Endothelial cell of umbilical vein (primary cell): Measurements from ENCODE around the gene PROSER1. TPM values are rescaled to one million over a fixed set of nuclear protein-coding genes. Genes with fewer than 3 reads are reported as not detected.

Source experiments
- BruUV-seq: library from RNA; stranded (reverse); fragments of 400-500 nt; replicated peaks from 2 replicates; lab custom pipeline; 2021; lab: Mats Ljungman, UMichigan
- CTCF ChIA-PET: fragments of 300-600, 350-600 bp; sonication (Branson Sonifier 250); formaldehyde crosslinking; loops from one replicate; lab custom pipeline; 2021; ENCODE audit warnings: antibody characterized with exemption, inconsistent platforms; lab: Charles Lee
- POLR2A ChIA-PET: fragments of 300-600, 350-600 bp; sonication (Branson Sonifier 250); formaldehyde crosslinking; loops from one replicate; lab custom pipeline; 2021; ENCODE audit warnings: antibody characterized with exemption, inconsistent platforms; lab: Charles Lee
- DNase-seq: peaks from one replicate; pipeline ENCODE4 v3.0.0-alpha.2; 2011; ENCODE audit warnings: low read depth, low spot score
- FAIRE-seq: peaks from 2 replicates; lab custom pipeline; 2011; peaks lifted over from hg19 to GRCh38; lab: Jason Lieb, UNC
- H2AFZ ChIP-seq: 2 replicates; pipeline ENCODE4 v1.6.0; 2012; ENCODE audit warnings: low read depth, low read length, control low read depth, inconsistent platforms
- H3K27ac ChIP-seq: 2 replicates; pipeline ENCODE4 v1.5.1; 2011; ENCODE audit warnings: low read depth, mild to moderate bottlenecking, control low read depth, low read length, moderate library complexity; ENCODE audit not compliant: insufficient read depth
- H3K27me3 ChIP-seq, 2 experiments: 2 replicates each; pipeline versions ENCODE4 v1.6.0 to v1.6.1; 2011; ENCODE audit warnings: low read length in 2 of 2, mixed read lengths in 1 of 2; ENCODE audit not compliant: control insufficient read depth in 2 of 2, insufficient read depth in 2 of 2
- H3K36me3 ChIP-seq, 2 experiments: 2 replicates in 1 of 2; 3 replicates in 1 of 2; pipeline ENCODE4 v1.5.1; 2011; ENCODE audit warnings: low read length in 2 of 2, mild to moderate bottlenecking in 1 of 2, moderate library complexity in 1 of 2; ENCODE audit not compliant: control insufficient read depth in 2 of 2, insufficient read depth in 2 of 2; ENCODE audit errors: extremely low read depth in 1 of 2
- H3K4me1 ChIP-seq: 3 replicates; pipeline ENCODE4 v1.5.1; 2011; ENCODE audit warnings: mild to moderate bottlenecking, low read length; ENCODE audit not compliant: control insufficient read depth, insufficient read depth; ENCODE audit errors: extremely low read depth
- H3K4me2 ChIP-seq: 2 replicates; pipeline ENCODE4 v1.6.1; 2011; ENCODE audit warnings: low read length, control low read depth, mixed read lengths; ENCODE audit not compliant: insufficient read depth
- H3K4me3 ChIP-seq, 3 experiments: fragments of 200-600 bp in 1 of 3; sonication (generic), shearing (Covaris generic) in 1 of 3; replicated peaks in 1 of 3; 2 replicates each; pipeline ENCODE4 v1.5.1; 2011 to 2016; ENCODE audit warnings: control low read depth in 3 of 3, low read length in 3 of 3, mild to moderate bottlenecking in 2 of 3, inconsistent platforms in 1 of 3, low read depth in 1 of 3, moderate library complexity in 1 of 3; ENCODE audit not compliant: insufficient read depth in 1 of 3
- H3K79me2 ChIP-seq: 2 replicates; pipeline ENCODE4 v1.6.0; 2012; ENCODE audit warnings: low read length, inconsistent platforms; ENCODE audit not compliant: control insufficient read depth, insufficient read depth
- H3K9ac ChIP-seq: replicated peaks from 2 replicates; pipeline ENCODE3; 2011; ENCODE audit warnings: low read length, control low read depth; ENCODE audit not compliant: insufficient read depth; ENCODE audit errors: extremely low read depth
- H3K9me1 ChIP-seq: replicated peaks from 3 replicates; pipeline ENCODE4 v1.6.0; 2011; ENCODE audit warnings: mild to moderate bottlenecking, low read length; ENCODE audit not compliant: control insufficient read depth, insufficient read depth; ENCODE audit errors: extremely low read depth
- H3K9me3 ChIP-seq: replicated peaks from 2 replicates; pipeline ENCODE4 v1.5.1; 2012; ENCODE audit warnings: low read length, inconsistent platforms; ENCODE audit not compliant: control insufficient read depth, insufficient read depth
- H4K20me1 ChIP-seq: replicated peaks from 2 replicates; pipeline ENCODE3; 2011; ENCODE audit warnings: mild to moderate bottlenecking, low read length; ENCODE audit not compliant: control insufficient read depth, insufficient read depth; ENCODE audit errors: extremely low read depth
- EZH2 ChIP-seq: IDR thresholded peaks from 2 replicates; pipeline ENCODE4 v1.6.1; 2012; ENCODE audit warnings: borderline replicate concordance, low read depth, mild to moderate bottlenecking, moderate library complexity, low read length, inconsistent platforms; ENCODE audit not compliant: severe bottlenecking
- FOS ChIP-seq: IDR thresholded peaks from 2 replicates; pipeline ENCODE4 v1.6.1; 2011; ENCODE audit warnings: mild to moderate bottlenecking, low read length, moderate library complexity, borderline replicate concordance; ENCODE audit not compliant: insufficient read depth
- GATA2 ChIP-seq: IDR thresholded peaks from 2 replicates; pipeline ENCODE4 v1.7.0; 2011; ENCODE audit warnings: low read depth, mild to moderate bottlenecking, moderate library complexity, mixed read lengths, low read length; ENCODE audit not compliant: insufficient read length, insufficient read depth
- JUN ChIP-seq: IDR thresholded peaks from 2 replicates; pipeline ENCODE4 v1.6.1; 2011; ENCODE audit warnings: borderline replicate concordance, low read depth; ENCODE audit not compliant: insufficient read length, insufficient read depth
- MYC ChIP-seq: IDR thresholded peaks from one replicate; pipeline ENCODE4 v1.6.1; 2011; ENCODE audit warnings: mild to moderate bottlenecking, low read depth, low read length
- POLR2A ChIP-seq: IDR thresholded peaks from 2 replicates; pipeline ENCODE4 v1.6.1; 2012; ENCODE audit warnings: low read depth, mild to moderate bottlenecking, control low read depth, low read length
- POLR2AphosphoS5 ChIP-seq: IDR thresholded peaks from 2 replicates; pipeline ENCODE4 v1.6.1; 2012; ENCODE audit warnings: low read depth, mild to moderate bottlenecking, control low read depth, low read length, moderate library complexity; ENCODE audit not compliant: insufficient read depth
- dilution Hi-C: fragments of 300-500 bp; cut with MboI; formaldehyde crosslinking; loops from one replicate; pipeline ENCODE4 v1.15.0; 2019; ENCODE audit warnings: low sequenced_read_pairs; ENCODE audit not compliant: extremely low pct_ligation_motif_present
- intact Hi-C: fragments of 100-400 bp; cut with micrococcal nuclease; formaldehyde crosslinking; loops from one replicate; pipeline ENCODE4 v1.10.0; 2022
- polyA plus RNA-seq, 4 experiments: library from polyadenylated mRNA; depleted of rRNA in 3 of 4; stranded (reverse) in 3 of 4; unstranded in 1 of 4; fragments of >200 nt; gene quantifications; 2 replicates each; pipeline versions ENCODE4 v1.2.1 to v1.2.3, GENCODE V29; 2011 to 2012; ENCODE audit warnings: missing spikeins in 1 of 4
- total RNA-seq: library from RNA; stranded (reverse); gene quantifications from 2 replicates; pipeline ENCODE4 v1.2.3, GENCODE V29; 2021
- TF ChIP-seq, protein P1 (sequence below): IDR thresholded peaks from 2 replicates; pipeline ENCODE4 v1.6.1; 2011; ENCODE audit not compliant: insufficient read depth, insufficient read length
- TF ChIP-seq, protein P2 (sequence below), 2 donors: IDR thresholded peaks; 1 replicate in 1 of 2; 2 replicates in 1 of 2; pipeline ENCODE4 v1.5.1; 2011; ENCODE audit warnings: low read length in 2 of 2, mild to moderate bottlenecking in 2 of 2, moderate library complexity in 2 of 2, control low read depth in 1 of 2, inconsistent platforms in 1 of 2, low read depth in 1 of 2; ENCODE audit not compliant: insufficient read depth in 1 of 2; ENCODE audit errors: extremely low read depth in 1 of 2

The PROSER1 gene
- total and polyA plus RNA-seq, 2 donors (not counting 3 experiments of a cell fraction or from before 2014, with no cell fraction given): 38.3 to 40.4 TPM

- no peaks in the 10 kb centered on the region for H3K4me1 ChIP-seq
- ChIA-PET CTCF (no interaction called here), POLR2A (no interaction called here)
- no peak overlapping the region for H3K4me3 ChIP-seq
- H3K79me2 ChIP-seq: no peaks in the 10 kb centered on the region
- DNase-seq: no peak
- H3K4me2 ChIP-seq: no peak overlapping the region
- no peak overlapping the region for H3K9ac ChIP-seq
- TF ChIP-seq, protein P1, sequence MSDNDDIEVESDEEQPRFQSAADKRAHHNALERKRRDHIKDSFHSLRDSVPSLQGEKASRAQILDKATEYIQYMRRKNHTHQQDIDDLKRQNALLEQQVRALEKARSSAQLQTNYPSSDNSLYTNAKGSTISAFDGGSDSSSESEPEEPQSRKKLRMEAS: no peak
- TF ChIP-seq JUN: no peak
- TF ChIP-seq, protein P2, sequence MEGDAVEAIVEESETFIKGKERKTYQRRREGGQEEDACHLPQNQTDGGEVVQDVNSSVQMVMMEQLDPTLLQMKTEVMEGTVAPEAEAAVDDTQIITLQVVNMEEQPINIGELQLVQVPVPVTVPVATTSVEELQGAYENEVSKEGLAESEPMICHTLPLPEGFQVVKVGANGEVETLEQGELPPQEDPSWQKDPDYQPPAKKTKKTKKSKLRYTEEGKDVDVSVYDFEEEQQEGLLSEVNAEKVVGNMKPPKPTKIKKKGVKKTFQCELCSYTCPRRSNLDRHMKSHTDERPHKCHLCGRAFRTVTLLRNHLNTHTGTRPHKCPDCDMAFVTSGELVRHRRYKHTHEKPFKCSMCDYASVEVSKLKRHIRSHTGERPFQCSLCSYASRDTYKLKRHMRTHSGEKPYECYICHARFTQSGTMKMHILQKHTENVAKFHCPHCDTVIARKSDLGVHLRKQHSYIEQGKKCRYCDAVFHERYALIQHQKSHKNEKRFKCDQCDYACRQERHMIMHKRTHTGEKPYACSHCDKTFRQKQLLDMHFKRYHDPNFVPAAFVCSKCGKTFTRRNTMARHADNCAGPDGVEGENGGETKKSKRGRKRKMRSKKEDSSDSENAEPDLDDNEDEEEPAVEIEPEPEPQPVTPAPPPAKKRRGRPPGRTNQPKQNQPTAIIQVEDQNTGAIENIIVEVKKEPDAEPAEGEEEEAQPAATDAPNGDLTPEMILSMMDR (IDR thresholded peaks at IDR 0.05; ENCODE audit: extremely low read depth in 1 of 2, insufficient read depth in 1 of 2, low read depth in 1 of 2, low read length in 2 of 2): no peak
- no peak for TF ChIP-seq EZH2
- no peak for TF ChIP-seq MYC
- TF ChIP-seq GATA2: no peak
- no peak for TF ChIP-seq POLR2AphosphoS5
- TF ChIP-seq POLR2A: no peak
- TF ChIP-seq FOS: no peak
- H3K9me3 ChIP-seq: no peaks in the 10 kb centered on the region
- no peak overlapping the region for H3K27ac ChIP-seq
- dilution Hi-C loops (no loop called here), intact Hi-C loops (no loop called here)
- H2AFZ ChIP-seq: no peak overlapping the region
- FAIRE-seq: no peak
- no TSS peak for BruUV-seq
- no peaks in the 10 kb centered on the region for H3K36me3 ChIP-seq
- H3K9me1 ChIP-seq: no peaks in the 10 kb centered on the region
- H4K20me1 ChIP-seq: no peaks in the 10 kb centered on the region
- H3K27me3 ChIP-seq: peaks cover 3 to 5% of the 10 kb centered on the region in 2 experiments
These were observed 72.6 kb downstream of the PROSER1 start for GRCh38 chr13:38965281-38965680.
